NCI-H510A treated with DMSO at 0.1 percent for 48 hours (cell line): ENCODE results near the gene AIPL1.

Source experiments
- DNase-seq: peaks from one replicate; lab custom pipeline; 2025; lab: John Stamatoyannopoulos, UW

The AIPL1 gene

DNA sequence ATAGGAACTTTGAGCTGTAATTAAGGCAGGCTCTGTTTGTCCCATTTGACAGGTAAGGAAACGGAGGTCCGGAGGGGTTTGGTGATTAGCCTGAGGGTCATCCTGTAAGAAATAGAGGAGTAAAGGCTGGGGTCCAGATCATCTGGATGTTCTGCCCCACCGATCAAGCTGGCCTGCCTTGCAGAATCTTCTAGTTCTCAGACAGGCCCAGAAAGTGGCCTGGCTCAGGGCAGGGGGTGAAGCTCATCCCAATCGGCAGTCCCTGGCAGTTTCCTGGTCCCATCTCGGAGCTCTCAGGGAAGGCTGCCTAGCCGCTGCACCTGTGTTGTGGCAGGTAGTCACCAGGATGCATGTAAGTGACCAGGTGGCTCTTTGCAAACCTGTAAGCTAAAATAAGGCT lies 13.6 kb upstream of the AIPL1 start:
- no peak for DNase-seq

DNA sequence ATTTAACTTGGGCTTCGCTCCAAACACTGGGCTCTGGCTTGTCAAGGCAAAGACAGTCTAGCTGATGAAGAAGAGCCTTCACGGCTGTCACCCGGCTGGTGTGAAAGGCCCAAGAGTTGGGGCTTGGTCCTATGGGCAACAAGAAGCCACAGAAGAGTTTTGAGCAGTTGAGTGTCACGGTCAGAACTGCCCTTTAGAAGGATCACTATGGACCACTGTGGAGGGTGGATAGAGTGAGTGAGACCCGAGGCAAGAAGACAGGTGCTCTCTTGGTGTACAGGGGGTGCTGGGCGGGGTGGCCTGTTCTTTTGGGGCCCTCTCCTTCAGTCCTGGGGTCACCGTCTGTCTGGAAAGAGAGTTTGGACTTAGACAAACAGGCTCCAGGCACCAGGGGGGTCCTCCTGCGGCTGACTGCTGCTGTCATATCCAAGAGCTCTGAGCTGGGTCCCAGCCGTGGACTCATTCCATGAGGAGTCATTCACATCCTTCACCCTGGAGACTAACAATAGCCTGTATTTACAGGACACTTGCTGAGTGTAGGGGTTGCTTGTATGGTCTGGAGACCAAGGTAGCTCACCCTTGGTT lies 11.7 kb upstream of the AIPL1 start:
- no peak for DNase-seq

DNA sequence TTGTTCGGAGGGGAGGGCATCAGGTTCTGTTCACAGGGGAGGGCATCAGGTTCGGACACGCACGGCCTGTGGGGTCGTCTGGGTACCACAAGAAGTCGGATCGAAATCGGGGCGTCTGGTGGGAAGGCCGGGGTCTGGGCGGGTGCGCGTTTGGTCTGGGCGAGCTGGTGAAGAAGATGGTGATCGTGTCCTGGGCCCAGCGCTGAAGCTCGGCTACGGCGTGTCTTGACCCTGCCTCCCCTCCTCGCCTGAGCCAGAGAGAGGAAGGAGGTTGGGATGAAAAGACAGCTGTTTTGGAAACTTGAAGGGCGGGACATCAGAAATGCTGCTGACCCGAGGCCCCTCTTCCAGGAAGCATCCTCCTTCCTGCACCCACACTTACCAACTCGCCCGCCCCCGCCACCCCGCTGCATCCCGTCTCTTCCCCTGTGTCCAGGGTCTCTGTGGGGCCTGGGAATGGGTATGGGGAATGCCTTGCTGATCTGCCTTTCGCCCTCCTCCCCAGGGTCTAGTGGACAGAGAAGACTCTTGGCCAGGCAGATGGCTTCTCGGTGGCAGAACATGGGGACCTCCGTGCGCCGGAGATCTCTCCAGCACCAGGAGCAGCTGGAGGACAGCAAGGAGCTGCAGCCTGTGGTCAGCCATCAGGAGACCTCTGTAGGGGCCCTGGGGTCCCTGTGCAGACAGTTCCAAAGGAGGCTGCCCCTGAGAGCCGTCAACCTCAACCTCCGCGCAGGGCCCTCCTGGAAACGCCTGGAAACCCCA lies 9.8 kb upstream of the AIPL1 start:
- no peak for DNase-seq

DNA sequence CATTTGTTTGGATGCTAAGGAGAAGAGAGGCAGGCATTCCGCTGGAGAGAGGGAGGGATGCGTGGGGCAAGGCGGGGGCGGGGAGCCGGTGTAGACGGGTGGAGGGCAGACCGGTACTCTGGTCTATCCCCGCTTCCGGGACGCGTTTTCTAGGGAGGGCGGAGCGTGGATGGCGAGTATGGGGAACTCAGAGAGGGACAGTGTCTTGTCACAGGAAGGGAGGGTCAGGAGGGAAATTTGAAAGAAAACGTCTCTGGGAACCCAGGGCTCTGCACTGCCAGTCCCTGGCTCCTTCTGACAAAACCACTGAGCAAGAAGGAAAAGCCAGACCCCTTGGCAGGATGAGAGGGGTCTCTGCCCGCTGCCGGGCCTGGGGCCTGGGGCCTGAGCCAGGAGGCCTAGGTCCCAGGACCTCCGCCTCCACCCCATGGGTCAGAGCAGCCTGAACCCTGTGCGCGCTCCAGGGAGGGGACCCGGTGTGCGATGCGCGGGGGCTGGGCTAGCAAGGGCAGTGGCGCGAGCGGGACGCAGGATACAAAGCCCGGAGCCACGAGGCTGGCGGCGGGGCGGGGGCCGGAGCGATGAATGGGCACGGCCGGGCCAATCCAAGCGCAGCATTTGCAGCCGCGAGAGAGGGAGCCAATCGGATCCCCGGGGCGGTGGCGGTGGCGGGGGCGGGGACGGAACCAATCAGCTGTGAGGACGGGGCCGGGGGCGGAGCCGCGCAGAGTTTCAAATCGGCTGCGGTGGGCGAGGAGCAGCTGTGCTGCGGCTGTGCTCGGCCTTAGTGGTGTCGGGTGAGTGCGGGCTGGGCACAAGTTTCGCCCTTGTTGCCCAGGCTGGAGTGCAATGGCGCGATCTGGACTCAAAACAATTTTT lies 9.0 kb upstream of the AIPL1 start, which contains the start of gene PIMREG:
TSS of gene PIMREG (plus strand) at position 764 of the 879 bp plus-strand sequence. CDS start 656 bp downstream, outside the sequence.
- DNase-seq = peak; percentile 89

DNA sequence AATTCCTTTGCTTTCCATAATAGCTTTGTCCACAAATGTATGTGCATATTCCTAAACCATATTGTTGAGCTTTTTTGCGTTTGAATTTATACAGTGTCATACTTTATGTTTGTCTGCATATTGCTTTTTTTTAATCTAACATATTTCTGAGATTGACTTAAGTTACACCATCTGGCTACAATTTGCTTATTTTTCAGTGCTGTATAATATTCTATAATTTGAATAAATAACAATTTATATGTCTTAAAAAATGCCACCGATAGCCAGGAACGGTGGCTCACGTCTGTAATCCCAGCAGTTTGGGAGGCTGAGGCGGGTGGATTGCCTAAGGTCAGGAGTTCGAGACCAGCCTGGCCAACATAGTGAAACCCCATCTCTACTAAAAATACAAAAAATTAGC lies 7.9 kb upstream of the AIPL1 start:
- no peak for DNase-seq

DNA sequence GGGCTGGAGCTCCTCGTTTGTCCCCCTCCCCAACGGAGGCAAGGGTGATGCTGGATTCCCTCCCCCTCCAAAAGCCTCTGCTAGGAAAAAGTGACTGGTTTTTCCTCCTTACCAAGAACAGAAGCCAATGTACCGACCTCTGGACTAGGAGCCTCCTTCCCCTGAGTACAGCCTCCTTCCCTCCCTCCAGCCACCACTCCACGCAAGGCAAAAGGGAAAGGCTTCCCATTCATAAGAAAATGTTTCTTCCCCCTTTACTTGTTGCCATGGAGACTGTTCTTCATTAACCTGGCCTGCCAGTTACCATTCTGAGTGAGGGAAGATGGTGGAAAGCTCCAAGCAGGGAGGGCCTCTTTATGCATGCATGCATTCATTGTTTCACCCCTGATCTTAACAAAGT lies 5.0 kb upstream of the AIPL1 start:
- no peak for DNase-seq

DNA sequence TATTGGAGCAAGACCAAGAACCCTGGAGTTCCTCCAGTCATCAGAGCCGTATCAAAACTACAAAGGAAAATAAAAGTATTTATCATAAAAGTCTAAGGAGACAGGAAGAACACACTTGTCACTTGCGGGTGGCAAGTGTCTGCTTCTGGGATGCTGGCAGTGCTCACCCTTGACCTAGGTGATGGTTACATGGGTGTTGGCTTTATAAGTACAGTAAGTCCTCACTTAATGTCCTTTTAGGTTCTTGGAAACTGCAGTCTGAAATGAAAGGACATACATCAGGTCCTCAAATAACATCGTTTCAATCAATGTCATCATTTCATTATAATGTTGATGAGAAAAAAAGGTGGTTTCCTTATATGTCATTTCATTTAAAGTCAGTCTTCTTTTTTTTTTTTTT lies 3.0 kb upstream of the AIPL1 start:
- DNase-seq = no peak

DNA sequence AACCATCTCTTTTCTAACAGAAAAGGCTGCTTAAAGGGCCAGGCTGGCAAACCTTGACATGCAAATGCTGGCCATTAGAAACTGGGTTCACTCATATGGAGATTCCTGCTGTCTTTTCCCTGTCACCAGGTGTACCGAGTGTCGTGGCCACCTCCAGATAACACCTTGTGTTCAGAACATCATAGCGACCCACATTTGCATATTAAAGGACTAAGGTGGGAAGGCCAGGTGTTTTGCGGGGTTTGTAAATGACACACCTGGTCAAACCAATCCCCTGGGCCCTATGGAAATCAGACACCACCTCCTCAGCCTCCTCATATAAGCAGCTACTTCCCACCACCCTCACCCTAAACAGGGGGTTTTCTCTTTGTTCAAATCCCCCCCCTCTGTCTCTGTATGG lies 2.5 kb upstream of the AIPL1 start:
- DNase-seq = peak; percentile 10

DNA sequence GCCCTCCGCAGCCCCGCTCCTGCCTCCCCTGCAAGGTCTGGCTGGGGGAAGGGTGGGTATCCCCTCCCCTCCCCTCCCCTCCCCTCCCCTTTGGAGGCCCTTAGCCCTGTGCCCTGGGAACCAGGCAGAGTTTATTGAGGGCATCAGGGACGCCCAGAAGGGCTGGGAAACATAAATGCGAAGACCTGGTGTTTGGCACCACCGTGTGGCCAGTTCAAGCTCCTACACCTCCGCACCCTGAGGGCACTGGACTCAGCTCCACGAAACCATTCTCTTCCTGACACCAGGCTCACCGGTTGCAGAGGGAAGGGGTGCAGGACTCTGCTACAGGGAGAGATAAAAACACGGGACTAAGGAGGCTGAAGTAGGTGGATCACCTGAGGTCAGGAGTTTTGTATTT lies 1.0 kb upstream of the AIPL1 start:
- DNase-seq = peak; percentile 51

DNA sequence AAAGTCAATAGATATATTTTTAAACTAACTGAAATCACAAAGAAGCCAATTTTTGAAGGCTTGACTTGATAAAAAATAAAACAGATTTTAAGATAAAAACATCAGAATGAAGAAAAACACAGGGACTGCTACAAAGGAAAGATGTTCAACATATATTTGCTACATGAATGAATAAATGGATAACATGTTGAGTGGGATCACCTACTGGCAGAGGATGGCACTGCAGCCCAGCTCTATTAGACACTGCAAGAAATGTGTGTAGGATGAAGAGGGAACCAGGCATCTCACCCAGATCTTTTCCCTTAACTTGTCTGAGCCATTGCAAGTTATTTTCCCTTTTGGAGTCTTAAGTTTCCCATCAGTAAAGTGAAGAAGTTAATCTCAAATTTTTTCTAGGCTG lies 4.2 kb downstream of the AIPL1 start:
- no peak for DNase-seq

DNA sequence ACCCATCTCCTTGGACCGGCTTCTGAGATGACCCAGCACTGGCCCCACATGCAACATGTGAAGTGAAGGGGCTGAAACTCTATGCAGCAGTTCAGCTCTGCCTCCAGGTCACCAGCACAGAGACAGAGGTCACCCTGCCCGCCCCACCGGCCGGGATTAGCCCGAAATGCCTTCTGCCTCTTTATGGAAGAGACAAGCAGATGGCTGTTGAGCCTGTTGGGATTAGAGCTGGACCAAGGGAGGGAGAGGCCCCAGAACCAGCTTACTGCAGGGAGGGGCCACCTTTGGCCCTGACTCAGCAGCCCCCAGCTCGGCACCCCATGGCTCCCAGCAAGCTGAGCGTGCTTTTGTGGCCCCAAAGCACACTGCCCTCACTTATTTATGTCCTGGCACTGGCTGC lies 5.7 kb downstream of the AIPL1 start:
- no peak for DNase-seq

DNA sequence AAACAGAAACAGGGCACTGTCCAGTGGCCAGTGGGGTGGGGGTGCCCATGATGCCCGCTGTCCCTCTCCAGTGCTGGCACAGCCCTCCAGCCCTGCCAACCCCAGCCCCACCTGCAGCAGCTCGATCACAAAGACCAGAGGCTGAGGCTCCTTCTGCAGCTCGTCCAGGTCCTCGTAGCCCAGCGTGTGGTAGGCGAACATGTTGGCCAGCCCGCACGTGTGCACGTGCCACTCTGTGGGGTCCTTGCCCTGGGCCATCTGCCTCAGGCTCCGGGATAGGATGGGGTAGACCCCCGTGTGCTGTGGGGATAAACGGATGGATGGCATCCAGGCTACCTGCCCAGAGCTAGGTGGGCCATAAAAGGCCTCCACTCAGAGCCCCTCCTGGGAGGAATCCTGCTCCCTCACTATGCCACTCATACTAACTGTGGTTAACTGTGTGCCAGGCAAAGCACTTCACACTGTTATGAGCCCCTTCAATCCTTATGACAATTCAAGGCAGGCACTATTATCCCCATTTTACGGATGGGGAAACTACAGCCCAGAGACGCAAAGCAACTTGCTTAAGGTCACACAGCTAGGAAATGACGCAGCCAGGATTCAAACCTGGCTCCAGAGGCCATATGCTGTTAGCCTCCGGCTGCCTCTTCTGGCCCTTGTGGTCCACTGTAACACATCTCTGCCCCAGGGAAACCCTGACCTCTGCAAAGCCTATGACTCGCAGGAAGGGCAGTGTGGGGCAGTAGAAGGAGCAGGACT lies 6.5 kb downstream of the AIPL1 start:
- no peak for DNase-seq

DNA sequence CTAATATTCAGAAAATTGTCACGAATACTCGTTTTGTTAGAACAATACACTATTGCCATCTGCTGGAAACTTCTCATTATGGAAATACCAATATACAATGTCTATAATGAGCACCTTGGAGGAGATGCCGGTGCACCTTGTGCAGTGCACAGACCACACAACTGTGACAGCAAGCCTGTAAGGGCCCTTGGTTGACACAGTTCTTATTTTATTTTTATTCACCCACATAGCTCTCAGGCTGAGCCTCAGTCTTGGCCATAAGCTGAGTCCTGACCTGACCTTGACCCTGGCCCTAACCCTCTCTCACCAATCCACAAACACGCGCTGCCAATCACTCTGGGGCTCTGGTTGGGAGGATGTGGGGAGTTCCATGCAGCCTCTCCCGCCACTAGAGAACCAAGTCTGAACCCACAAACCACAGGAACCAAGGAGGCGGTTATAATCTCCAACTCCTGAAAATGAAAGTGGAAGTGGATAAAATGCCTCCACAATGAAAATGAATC lies 7.6 kb downstream of the AIPL1 start:
- DNase-seq = no peak

DNA sequence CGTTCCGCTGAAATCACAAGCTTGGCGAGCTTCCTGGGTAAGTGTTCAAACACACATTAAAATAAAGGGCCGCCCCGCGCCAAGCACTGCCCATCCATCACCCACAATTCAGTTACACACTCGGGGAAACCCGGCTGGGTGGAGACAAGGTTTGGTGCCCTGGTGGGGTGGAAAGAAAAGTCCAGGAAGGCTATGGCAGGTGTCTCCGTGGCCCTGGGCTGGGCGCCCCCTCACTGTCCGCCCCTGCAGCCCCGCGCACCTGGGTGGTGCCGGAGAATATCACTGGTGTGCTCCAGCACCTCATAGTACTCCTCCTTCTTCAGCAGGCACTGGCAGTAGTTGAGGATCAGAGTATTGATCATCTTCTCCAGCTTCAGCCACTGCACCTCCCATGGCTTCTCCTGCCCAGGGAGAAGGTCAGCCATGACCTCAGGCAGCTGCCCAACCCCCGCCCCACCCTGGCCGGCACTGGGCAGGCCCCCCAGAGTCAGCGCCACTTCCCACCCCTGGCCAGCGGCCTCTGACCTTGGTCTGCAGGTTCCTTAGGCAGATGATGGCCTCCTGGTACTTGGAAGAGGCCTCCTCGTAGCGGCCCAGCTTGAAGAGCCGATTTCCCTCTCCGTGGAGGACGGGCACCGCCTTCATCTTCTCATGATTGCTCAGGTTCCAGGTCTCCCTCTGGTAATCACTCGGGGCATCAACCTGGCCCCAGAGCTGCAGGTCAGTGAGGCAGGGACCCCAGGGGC lies 8.4 kb downstream of the AIPL1 start:
- no peak for DNase-seq

DNA sequence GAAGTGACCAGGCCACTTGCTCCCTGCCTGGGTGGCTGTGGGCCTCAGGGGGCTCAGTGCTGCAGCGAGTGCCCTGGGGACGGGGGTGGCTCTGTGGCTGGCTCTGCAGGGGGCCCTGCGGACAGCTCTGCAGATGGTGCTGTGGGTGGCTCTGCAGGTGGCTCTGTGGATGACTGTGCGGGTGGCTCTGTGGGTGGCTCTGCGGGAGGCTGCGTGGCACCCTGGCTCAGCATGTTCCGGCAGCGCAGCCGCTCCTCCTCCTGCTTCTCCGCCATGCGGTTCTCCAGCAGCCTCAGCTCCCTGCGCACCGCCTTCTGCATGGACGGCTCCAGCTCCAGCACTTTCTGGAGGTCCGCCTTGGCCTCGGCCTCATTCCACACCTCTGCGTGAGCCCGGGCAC lies 9.5 kb downstream of the AIPL1 start:
- DNase-seq = no peak

DNA sequence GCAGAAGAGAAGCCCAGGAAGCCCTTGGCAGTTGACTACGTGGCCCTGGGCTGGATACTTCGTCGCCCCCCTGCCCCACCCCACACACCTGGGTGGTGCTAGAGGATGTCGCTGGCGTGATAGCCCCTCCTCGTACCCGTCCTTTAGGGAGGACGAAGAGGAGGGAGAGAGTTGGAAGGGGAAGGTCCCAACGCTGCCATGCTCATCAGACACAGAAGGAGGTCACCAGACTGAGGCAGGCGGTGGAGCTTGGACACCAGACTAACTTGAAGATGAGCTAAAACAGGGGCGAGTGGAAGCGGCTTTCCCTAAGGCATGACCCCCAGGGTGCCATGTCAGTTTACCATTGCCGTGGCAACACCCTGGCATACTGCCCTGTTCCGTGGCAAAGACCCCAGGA lies 11.0 kb downstream of the AIPL1 start:
- no peak for DNase-seq

DNA sequence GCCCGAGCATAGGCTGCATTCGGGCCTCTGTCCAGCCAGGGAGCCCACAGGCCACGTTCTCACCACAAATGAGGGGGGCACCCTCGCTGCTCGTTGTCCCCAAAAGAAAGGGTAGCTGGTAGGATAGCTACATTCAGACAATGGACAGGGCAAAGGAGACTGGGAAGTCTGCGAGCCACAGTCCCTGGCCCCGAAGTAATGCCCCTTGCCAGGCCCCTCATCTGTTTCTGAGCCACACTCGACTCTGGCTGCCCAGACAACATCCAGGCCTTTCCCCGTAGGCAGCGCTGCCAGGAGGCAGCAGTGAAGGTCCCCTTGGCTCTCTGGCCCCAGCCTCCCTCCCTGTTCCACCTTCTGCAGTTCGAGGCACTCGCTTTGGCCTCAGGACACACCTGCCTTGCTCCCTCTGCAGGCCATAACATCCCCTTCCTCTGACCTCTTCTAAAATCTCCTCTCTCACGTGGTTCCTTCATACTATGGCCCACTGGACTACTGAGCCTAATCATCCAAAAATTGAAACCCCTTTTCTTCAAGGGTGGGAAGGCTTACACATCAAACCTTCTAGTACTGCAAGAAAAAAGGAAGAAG lies 12.2 kb downstream of the AIPL1 start:
- DNase-seq = no peak

DNA sequence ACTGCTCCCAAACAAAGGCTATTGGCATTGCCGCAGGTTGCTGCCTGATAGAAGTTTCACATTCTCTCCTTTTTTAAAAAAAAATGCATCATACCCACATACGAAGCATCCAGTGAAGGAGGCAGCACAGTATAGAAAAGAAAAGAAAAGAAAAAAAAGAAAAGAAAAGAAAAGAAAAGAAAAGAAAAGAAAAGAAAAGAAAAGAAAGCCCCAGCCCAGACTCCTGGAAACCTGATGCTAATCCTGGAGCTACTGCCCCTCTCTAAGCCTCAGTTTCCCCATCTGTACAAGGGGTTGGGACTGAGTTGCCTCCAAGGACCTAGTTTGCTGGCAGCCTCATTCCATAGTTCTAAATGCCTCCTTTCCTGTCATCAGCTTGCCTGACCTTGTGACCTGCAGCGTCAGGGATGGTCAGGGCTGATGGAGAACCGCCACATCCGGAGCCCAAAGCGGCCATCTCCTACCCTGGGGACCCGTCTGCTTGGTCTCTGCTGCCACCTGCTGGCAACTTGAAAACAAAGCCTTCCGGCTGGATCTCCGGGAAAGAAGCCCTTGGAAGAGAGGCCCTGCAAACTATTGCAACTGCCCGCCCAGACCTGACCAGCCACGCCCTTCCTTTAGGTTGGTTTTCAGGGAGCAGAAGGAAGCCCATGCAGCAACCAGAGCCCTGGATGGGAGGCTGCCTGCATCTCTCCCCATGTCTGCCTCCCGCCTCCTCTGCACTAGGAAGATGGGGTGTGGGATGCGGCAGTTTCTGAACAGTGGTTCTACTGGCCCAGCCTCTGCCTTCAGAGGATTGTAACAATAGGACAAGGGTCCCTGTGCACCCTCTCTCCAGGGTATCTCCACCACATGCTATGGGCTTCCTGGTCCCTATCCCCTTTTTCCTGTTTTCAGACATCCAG lies 13.0 kb downstream of the AIPL1 start:
- peak; percentile 73 for DNase-seq

DNA sequence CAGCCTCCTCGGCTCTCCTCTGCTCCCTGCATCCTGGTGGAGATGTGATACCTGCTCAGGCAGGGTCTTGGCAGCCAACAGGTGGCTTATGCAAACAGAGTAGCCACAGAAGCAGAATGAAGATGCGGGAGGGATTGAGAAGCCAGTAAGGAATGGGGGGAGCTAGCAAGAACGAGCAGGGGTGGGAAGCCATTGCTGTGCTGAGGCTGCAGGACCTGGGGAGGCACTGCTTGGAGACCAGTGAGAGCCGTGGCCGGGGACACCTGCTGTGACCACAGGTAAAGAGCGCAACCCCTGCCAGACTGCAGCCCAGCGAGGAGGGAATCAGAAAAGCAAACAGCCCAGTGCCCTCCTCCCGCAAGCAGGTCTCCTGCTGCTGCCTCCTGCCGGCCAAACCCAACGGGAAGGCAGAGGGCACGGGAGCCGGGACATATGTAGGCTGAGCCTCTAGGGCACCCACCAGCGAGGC lies 14.7 kb downstream of the AIPL1 start:
- DNase-seq = peak; percentile 28

DNA sequence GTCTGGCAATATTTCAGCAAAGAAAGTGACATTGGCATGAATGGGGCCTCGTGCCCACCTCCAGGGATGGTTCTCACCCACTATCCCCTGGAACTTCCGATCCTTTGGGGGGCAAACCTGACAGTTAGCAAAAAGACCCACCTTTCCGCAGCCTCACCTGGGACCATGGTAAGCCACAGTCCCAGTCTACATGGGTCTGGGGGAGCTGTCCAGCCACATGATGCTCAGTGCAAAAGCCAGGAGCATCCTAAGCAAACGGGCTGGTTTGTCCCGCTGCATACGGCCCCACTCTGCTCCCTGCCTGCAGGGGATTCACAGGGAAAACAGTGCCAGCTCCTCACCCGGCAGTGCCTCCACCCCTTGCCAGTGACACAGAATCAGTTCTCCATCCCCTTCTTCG lies 19.3 kb downstream of the AIPL1 start:
- DNase-seq = no peak
